K562 (cell line): ENCODE measurements around the gene PAFAH1B2. TPM values are rescaled to one million over a fixed set of nuclear protein-coding genes. Genes with fewer than 3 reads are reported as not detected.
A peak's percentile ranks its signal among the peaks of the same experiment; 100 is the strongest.

Source experiments
- ARID3A ChIP-seq: IDR thresholded peaks from 2 replicates; pipeline ENCODE4 v1.6.1; 2012; ENCODE audit warnings: low read depth, low read length, improper control_type of control experiment, borderline replicate concordance
- CEBPG ChIP-seq, 3 experiments: fragments of 200-800 bp in 1 of 3; sonication (Bioruptor generic) in 1 of 3; sonication (generic) in 1 of 3; formaldehyde crosslinking in 1 of 3; IDR thresholded peaks in 2 of 3; conservative IDR thresholded peaks in 1 of 3; 2 replicates each; pipeline versions ENCODE4 v1.6.1 to v1.8.0; 2016 to 2022; ENCODE audit warnings: missing compliant biosample characterization in 2 of 3, missing genetic modification characterization in 2 of 3, mild to moderate bottlenecking in 1 of 3, missing genetic modification reagents in 1 of 3
- CREM ChIP-seq: IDR thresholded peaks from 2 replicates; pipeline ENCODE4 v1.6.1; 2014; ENCODE audit warnings: antibody characterized with exemption, low read depth
- E4F1 ChIP-seq: fragments of 250-450 bp; sonication (Bioruptor Pico); IDR thresholded peaks from 2 replicates; pipeline ENCODE4 v1.5.0; 2021; ENCODE audit warnings: mild to moderate bottlenecking, borderline replicate concordance
- EP300 ChIP-seq: IDR thresholded peaks from 2 replicates; pipeline ENCODE4 v1.6.1; 2012; ENCODE audit warnings: low read length, improper control_type of control experiment
- EWSR1 ChIP-seq: fragments of 450-650 bp; IDR thresholded peaks from 2 replicates; pipeline ENCODE4 v1.6.1; 2018; ENCODE audit warnings: borderline replicate concordance, mild to moderate bottlenecking, low read depth, moderate library complexity; ENCODE audit not compliant: partially characterized antibody
- FOXA1 ChIP-seq: fragments of 450-650 bp; IDR thresholded peaks from 2 replicates; pipeline ENCODE4 v1.6.1; 2016; ENCODE audit warnings: mild to moderate bottlenecking, borderline replicate concordance
- GATAD2B ChIP-seq: fragments of 450-650 bp; IDR thresholded peaks from 2 replicates; pipeline ENCODE4 v1.6.1; 2017; ENCODE audit warnings: mild to moderate bottlenecking, borderline replicate concordance
- HDAC1 ChIP-seq, 2 experiments: fragments of 450-650 bp; IDR thresholded peaks; 2 replicates each; pipeline ENCODE4 v1.6.1; 2016 to 2017; ENCODE audit warnings: inconsistent platforms in 1 of 2, mild to moderate bottlenecking in 1 of 2, moderate library complexity in 1 of 2
- HMBOX1 ChIP-seq: sonication (generic); IDR thresholded peaks from 2 replicates; pipeline ENCODE4 v1.6.1; 2016
- MAFG ChIP-seq: fragments of 450-650 bp; conservative IDR thresholded peaks from 2 replicates; pipeline ENCODE4 v1.6.1; 2016; ENCODE audit warnings: missing genetic modification characterization, missing compliant biosample characterization
- MBD1 ChIP-seq: fragments of 250-450 bp; sonication (Bioruptor Pico); IDR thresholded peaks from 2 replicates; pipeline ENCODE4 v1.8.0; 2022; ENCODE audit warnings: inconsistent platforms
- NCOA1 ChIP-seq: fragments of 450-650 bp; IDR thresholded peaks from 2 replicates; pipeline ENCODE4 v1.6.1; 2016; ENCODE audit warnings: low read depth
- RAD21 ChIP-seq, 2 experiments: fragments of 250-450 bp in 1 of 2; fragments of 450-650 bp in 1 of 2; sonication (Bioruptor Pico) in 1 of 2; formaldehyde crosslinking in 1 of 2; IDR thresholded peaks in 1 of 2; conservative IDR thresholded peaks in 1 of 2; 2 replicates each; pipeline versions ENCODE4 v1.4.0 to v1.8.0; 2020 to 2022; ENCODE audit warnings: mild to moderate bottlenecking in 2 of 2, moderate library complexity in 1 of 2
- SMARCE1 ChIP-seq: fragments of 450-650 bp; IDR thresholded peaks from 2 replicates; pipeline ENCODE4 v1.7.1; 2016; ENCODE audit warnings: mild to moderate bottlenecking
- TBL1XR1 ChIP-seq, 2 experiments: IDR thresholded peaks; 2 replicates each; pipeline ENCODE4 v1.6.1; 2012; ENCODE audit warnings: improper control_type of control experiment in 2 of 2, low read length in 2 of 2, mild to moderate bottlenecking in 1 of 2
- TCF7L2 ChIP-seq: fragments of 150-350 bp; IDR thresholded peaks from 2 replicates; pipeline ENCODE4 v1.6.1; 2016; ENCODE audit warnings: low read depth, mild to moderate bottlenecking, low read length, moderate library complexity
- TEAD1 ChIP-seq, 2 experiments: fragments of 450-650 bp in 1 of 2; sonication (generic) in 1 of 2; formaldehyde crosslinking; IDR thresholded peaks; 2 replicates each; pipeline versions ENCODE4 v1.4.0 to v1.8.0; 2020 to 2022; ENCODE audit warnings: mild to moderate bottlenecking in 2 of 2, missing genetic modification reagents in 1 of 2
- ZNF133 ChIP-seq: fragments of 250-450 bp; sonication (Bioruptor Pico); IDR thresholded peaks from 2 replicates; pipeline ENCODE4 v1.4.0; 2020; ENCODE audit warnings: mild to moderate bottlenecking
- polyA plus RNA-seq, 8 experiments: library from polyadenylated mRNA; depleted of rRNA in 4 of 8; stranded (reverse) in 5 of 8; unstranded in 3 of 8; fragments of >200 nt; fragmentation: Nextera tagmentation in 2 of 8; fragmentation: Illumina TruSeq in 1 of 8; extraction: Ambion mirVana in 2 of 8; extraction: Trizol in 1 of 8; gene quantifications; 2 replicates each; pipeline versions ENCODE4 v1.2.1 to v1.2.3, GENCODE V29; 2011 to 2014; ENCODE audit warnings: inconsistent platforms in 1 of 8, missing spikeins in 1 of 8
- total RNA-seq, 7 experiments: library from RNA; depleted of rRNA in 6 of 7; stranded (reverse); fragments of >200 nt in 6 of 7; fragmentation: Illumina TruSeq in 2 of 7; extraction: Trizol in 2 of 7; gene quantifications; 2 replicates each; pipeline versions ENCODE4 v1.2.1 to v1.2.3, GENCODE V29; 2011 to 2021; ENCODE audit warnings: low replicate concordance in 1 of 7

Gene PAFAH1B2
- total and polyA plus RNA-seq, 9 of the 15 experiments (the other 6 are each of a cell fraction or from before 2014, with no cell fraction given): 27.8 to 94.7 (median 64.9) TPM

- TF ChIP-seq CEBPG (CRISPR knock-in tag; IDR thresholded peaks at IDR 0.05) (peak; percentile 79), CEBPG (tag; conservative IDR thresholded peaks at IDR 0.05 in 1 of 2, IDR thresholded peaks at IDR 0.05 in 1 of 2) (peak; percentile 89 to 93), MAFG (tag) (no peak), TEAD1 (CRISPR knock-in tag; IDR thresholded peaks at IDR 0.05) (peak in 1 of 2 experiments; percentile 70; a peak in 2 of 4 replicates), EP300 (peak; percentile 47; the same call in 1 of the 2 replicates), HDAC1 (IDR thresholded peaks at IDR 0.05) (peak in 1 of 2 experiments; percentile 86; a peak in 2 of 4 replicates), MBD1 (no peak), HMBOX1 (peak; percentile 70), ARID3A (peak; percentile 19; the same call in 1 of the 2 replicates), ZNF133 (CRISPR knock-in tag) (no peak), RAD21 (CRISPR knock-in tag; conservative IDR thresholded peaks at IDR 0.05 in 1 of 2, IDR thresholded peaks at IDR 0.05 in 1 of 2) (0 out of 4 replicates have a peak, but pooled peaks of 1 of the 2 experiments have one; percentile 6), TBL1XR1 (IDR thresholded peaks at IDR 0.05; ENCODE audit: low read length in 2 of 2) (peak in 1 of 2 experiments; percentile 30; a peak in 1 of 4 replicates), EWSR1 (no peak), TCF7L2 (no peak), E4F1 (CRISPR knock-in tag) (no peak), CREM (peak; percentile 5; the same call in 1 of the 2 replicates), GATAD2B (no peak), SMARCE1 (peak; percentile 37; the same call in 1 of the 2 replicates), NCOA1 (peak; percentile 30; the same call in 1 of the 2 replicates), FOXA1 (no peak)
These were observed 48.6 kb upstream of the PAFAH1B2 start (continued) for GRCh38 chr11:117095284-117096161.
